Upper lobe of left lung (tissue), 6 donors: ENCODE results near the gene GRK5. TPM values are rescaled to one million over a fixed set of nuclear protein-coding genes. Genes with fewer than 3 reads are reported as not detected.

ENCODE experiments used
- ATAC-seq, 2 donors: fragments of 200-7000 bp; cut with Tn5 transposase; one replicate each; pipeline ENCODE4 v1.9.1; 2022; ENCODE audit warnings: mild to moderate bottlenecking in 2 of 2, moderate library complexity in 2 of 2; ENCODE audit not compliant: low FRiP score in 2 of 2
- DNase-seq, 2 donors: peaks; one replicate each; pipeline ENCODE4 v3.0.0-alpha.2; 2019 to 2020
- H3K27ac ChIP-seq, 4 donors: fragments of 200-600 bp; sonication (generic); one replicate each; pipeline ENCODE4 v1.5.1; 2016 to 2019
- H3K27me3 ChIP-seq, 4 donors: fragments of 200-600 bp; sonication (generic); one replicate each; pipeline ENCODE4 v1.5.1; 2017 to 2019
- H3K36me3 ChIP-seq, 4 donors: fragments of 200-600 bp; sonication (generic); one replicate each; pipeline ENCODE4 v1.5.1; 2016 to 2019
- H3K4me1 ChIP-seq, 4 donors: fragments of 200-600 bp; sonication (generic); one replicate each; pipeline ENCODE4 v1.5.1; 2018 to 2019
- H3K4me3 ChIP-seq, 4 donors: fragments of 200-600 bp; sonication (generic); one replicate each; pipeline ENCODE4 v1.5.1; 2017 to 2019; ENCODE audit warnings: mild to moderate bottlenecking in 2 of 4, moderate library complexity in 1 of 4
- H3K9me3 ChIP-seq, 4 donors: fragments of 200-600 bp; sonication (generic); one replicate each; pipeline ENCODE4 v1.5.1; 2018 to 2019
- CTCF ChIP-seq, 6 experiments: fragments of 450-650 bp in 4 of 6; fragments of 200-600 bp in 2 of 6; sonication (generic) in 2 of 6; IDR thresholded peaks; one replicate each; pipeline ENCODE4 v1.5.1; 2016 to 2019; ENCODE audit warnings: antibody characterized with exemption in 6 of 6
- EP300 ChIP-seq, 4 donors: sonication (generic); formaldehyde crosslinking; IDR thresholded peaks; one replicate each; pipeline ENCODE4 v1.5.1; 2017; ENCODE audit warnings: antibody characterized with exemption in 4 of 4, control low read depth in 2 of 4
- POLR2A ChIP-seq, 4 donors: fragments of 450-650 bp; IDR thresholded peaks; one replicate each; pipeline ENCODE4 v1.5.1; 2016 to 2017; ENCODE audit warnings: antibody characterized with exemption in 4 of 4, mild to moderate bottlenecking in 2 of 4
- POLR2AphosphoS5 ChIP-seq, 2 donors: sonication (generic); formaldehyde crosslinking; IDR thresholded peaks; one replicate each; pipeline ENCODE4 v1.5.1; 2017; ENCODE audit warnings: antibody characterized with exemption in 2 of 2
- WGBS, 2 donors: methylation state at CpG; one replicate each; pipeline ENCODE4 v1.1.5; 2017 to 2018; 5-methylcytosine and 5-hydroxymethylcytosine counted together
- total RNA-seq, 6 donors: library from RNA; depleted of rRNA in 4 of 6; stranded (reverse); fragments of >200 nt in 4 of 6; gene quantifications; one replicate each; pipeline versions ENCODE4 v1.1.0 to v1.2.1, GENCODE V29; 2016 to 2021
- donor health status: DM: no; HTN: no; CAD: no; lungs with moderate emphysema.
- donor health status: DM: no; HTN: yes; CAD: no; lungs with severe emphysema.

The GRK5 gene
- total RNA-seq, 6 donors from 2014 or later: 38.6 to 80.9 (median 61.1) TPM

GRCh38 chr10:119337223-119337622 lies 129.9 kb downstream of the GRK5 start:
- Histone ChIP-seq H3K27ac (peak overlapping the region in 1 of 4 donors; percentile 23), H3K36me3 (peaks cover 0 to 4% (median 0%) of the 10 kb centered on the region in 4 donors), H3K27me3 (no peaks in the 10 kb centered on the region), H3K9me3 (no peaks in the 10 kb centered on the region), H3K4me1 (peaks cover 7 to 29% (median 19%) of the 10 kb centered on the region in 4 donors), H3K4me3 (no peak overlapping the region)
- no peak for TF ChIP-seq POLR2AphosphoS5 (IDR thresholded peaks at IDR 0.05)
- no peak for ATAC-seq
- no peak for DNase-seq
- WGBS, 2 donors: 78 to 84% methylated on average over 4 of the region's 4 CpGs

GRCh38 chr10:119337796-119338432 lies 130.5 kb downstream of the GRK5 start:
- Histone ChIP-seq H3K36me3 (peaks cover 0 to 4% (median 0%) of the 10 kb centered on the region in 4 donors), H3K4me1 (peaks cover 11 to 36% (median 23%) of the 10 kb centered on the region in 4 donors), H3K9me3 (no peaks in the 10 kb centered on the region), H3K4me3 (no peak overlapping the region), H3K27ac (no peak overlapping the region), H3K27me3 (no peaks in the 10 kb centered on the region)
- DNase-seq (no peak), ATAC-seq (peak in 1 of 2 donors; percentile 19)
- TF ChIP-seq EP300 (IDR thresholded peaks at IDR 0.05): no peak
- no peak for TF ChIP-seq POLR2A (IDR thresholded peaks at IDR 0.05)
- TF ChIP-seq POLR2AphosphoS5 (IDR thresholded peaks at IDR 0.05): no peak
- TF ChIP-seq CTCF (IDR thresholded peaks at IDR 0.05): no peak
- 87 to 90% methylated on average over 8 of the region's 8 CpGs for WGBS, 2 donors

- no peak overlapping the region for H3K27ac ChIP-seq
- DNase-seq (no peak), ATAC-seq (no peak)
- H3K9me3 ChIP-seq: no peaks in the 10 kb centered on the region
- TF ChIP-seq POLR2A (IDR thresholded peaks at IDR 0.05) (no peak), EP300 (IDR thresholded peaks at IDR 0.05) (no peak), POLR2AphosphoS5 (IDR thresholded peaks at IDR 0.05) (no peak), CTCF (IDR thresholded peaks at IDR 0.05) (no peak)
- H3K36me3 ChIP-seq: no peaks in the 10 kb centered on the region
- no peak overlapping the region for H3K4me3 ChIP-seq
- no peaks in the 10 kb centered on the region for H3K27me3 ChIP-seq
- 91 to 94% methylated on average over 8 to 9 of the region's 9 CpGs for WGBS, 2 donors
- H3K4me1 ChIP-seq: peaks cover 11 to 43% (median 27%) of the 10 kb centered on the region in 4 donors
Measured at GRCh38 chr10:119339109-119339508, 131.7 kb downstream of the GRK5 start.

- Histone ChIP-seq H3K4me1 (peaks cover 8 to 35% (median 21%) of the 10 kb centered on the region in 4 donors), H3K27ac (peak overlapping the region; percentile 41 to 72 (median 59)), H3K4me3 (no peak overlapping the region), H3K9me3 (no peaks in the 10 kb centered on the region), H3K27me3 (no peaks in the 10 kb centered on the region), H3K36me3 (no peaks in the 10 kb centered on the region)
- TF ChIP-seq POLR2A (IDR thresholded peaks at IDR 0.05) (no peak), POLR2AphosphoS5 (IDR thresholded peaks at IDR 0.05) (no peak), CTCF (IDR thresholded peaks at IDR 0.05) (no peak), EP300 (IDR thresholded peaks at IDR 0.05) (no peak)
- WGBS, 2 donors: 88 to 89% methylated on average over 10 of the region's 10 CpGs
- DNase-seq (no peak), ATAC-seq (no peak)
Measured at GRCh38 chr10:119340893-119341458, 133.6 kb downstream of the GRK5 start.

GRCh38 chr10:119341459-119342301 lies 134.3 kb downstream of the GRK5 start:
- WGBS, 2 donors: 79 to 86% methylated on average over 10 to 15 of the region's 15 CpGs
- peaks cover 8 to 32% (median 19%) of the 10 kb centered on the region in 4 donors for H3K4me1 ChIP-seq
- DNase-seq (no peak), ATAC-seq (peak; percentile 54 to 70)
- H3K4me3 ChIP-seq: no peak overlapping the region
- H3K27ac ChIP-seq: peak overlapping the region; percentile 41 to 72 (median 59)
- H3K36me3 ChIP-seq: no peaks in the 10 kb centered on the region
- no peaks in the 10 kb centered on the region for H3K9me3 ChIP-seq
- H3K27me3 ChIP-seq: no peaks in the 10 kb centered on the region
- peak in 1 of 2 donors; percentile 60 for TF ChIP-seq POLR2AphosphoS5 (IDR thresholded peaks at IDR 0.05)
- no peak for TF ChIP-seq POLR2A (IDR thresholded peaks at IDR 0.05)
- TF ChIP-seq EP300 (IDR thresholded peaks at IDR 0.05): peak in 1 of 4 donors; percentile 26
